HG03103 (cell line): ENCODE measurements around the gene SOS1.
A peak's percentile ranks its signal among the peaks of the same experiment; 100 is the strongest.
"Not testable (repeated sequence)": the region's sequence is repeated elsewhere in the genome, so short reads cannot be mapped to it uniquely, and the experiment has no call there.

Source experiments
- ATAC-seq: cut with Tn5 transposase; IDR thresholded peaks from one replicate; pipeline ENCODE4 v1.9.1; 2021; ENCODE audit warnings: low read depth; ENCODE audit not compliant: unreplicated experiment

SOS1 gene

GRCh38 chr2:39107724-39108273 lies 13.1 kb downstream of the SOS1 start:
- ATAC-seq, result no peak

- ATAC-seq, result no peak
These were observed 13.7 kb downstream of the SOS1 start for GRCh38 chr2:39107156-39107555.

- peak; percentile 61 for ATAC-seq
These were observed 20.8 kb downstream of the SOS1 start for GRCh38 chr2:39099870-39100728.

GRCh38 chr2:39099310-39099869 lies 21.5 kb downstream of the SOS1 start:
- ATAC-seq, result no peak

- no peak for ATAC-seq
These were observed 25.2 kb downstream of the SOS1 start for GRCh38 chr2:39095624-39096023.

GRCh38 chr2:39094717-39095363 lies 26.0 kb downstream of the SOS1 start:
- ATAC-seq, result peak; percentile 82

- no peak for ATAC-seq
These were observed 27.5 kb downstream of the SOS1 start for GRCh38 chr2:39093218-39093898.

GRCh38 chr2:39091543-39091942 lies 29.3 kb downstream of the SOS1 start:
- no peak for ATAC-seq

- ATAC-seq, result no peak
These were observed 29.8 kb downstream of the SOS1 start for GRCh38 chr2:39091063-39091462.

GRCh38 chr2:39080152-39080551 lies 40.7 kb downstream of the SOS1 start:
- ATAC-seq, result no peak

- ATAC-seq, result no peak
These were observed 50.9 kb downstream of the SOS1 start for GRCh38 chr2:39069890-39070465.

GRCh38 chr2:39069136-39069515 lies 51.7 kb downstream of the SOS1 start:
- no peak for ATAC-seq

GRCh38 chr2:39068299-39069135 lies 52.3 kb downstream of the SOS1 start:
- no peak for ATAC-seq

GRCh38 chr2:39065616-39066015 lies 55.2 kb downstream of the SOS1 start:
- ATAC-seq, result no peak

- ATAC-seq, result no peak
These were observed 58.5 kb downstream of the SOS1 start for GRCh38 chr2:39062320-39062719.

- ATAC-seq, result no peak
These were observed 59.6 kb downstream of the SOS1 start for GRCh38 chr2:39061280-39061679.

- no peak for ATAC-seq
These were observed 61.4 kb downstream of the SOS1 start for GRCh38 chr2:39059366-39059952.

- ATAC-seq, result no peak
These were observed 62.8 kb downstream of the SOS1 start for GRCh38 chr2:39058101-39058500.

- not testable (repeated sequence) for ATAC-seq
These were observed 68.2 kb downstream of the SOS1 start for GRCh38 chr2:39052665-39053064.
